Urothelium cell line (cell line): Measurements from ENCODE around the gene RPS6KL1.
A peak's percentile ranks its signal among the peaks of the same experiment; 100 is the strongest.

Source experiments
- DNase-seq: peaks from one replicate; pipeline ENCODE4 v3.0.0; 2011; ENCODE audit warnings: low spot score, mixed read lengths
- FAIRE-seq: peaks from 2 replicates; lab custom pipeline; 2011; peaks lifted over from hg19 to GRCh38; lab: Jason Lieb, UNC

Gene RPS6KL1

DNA sequence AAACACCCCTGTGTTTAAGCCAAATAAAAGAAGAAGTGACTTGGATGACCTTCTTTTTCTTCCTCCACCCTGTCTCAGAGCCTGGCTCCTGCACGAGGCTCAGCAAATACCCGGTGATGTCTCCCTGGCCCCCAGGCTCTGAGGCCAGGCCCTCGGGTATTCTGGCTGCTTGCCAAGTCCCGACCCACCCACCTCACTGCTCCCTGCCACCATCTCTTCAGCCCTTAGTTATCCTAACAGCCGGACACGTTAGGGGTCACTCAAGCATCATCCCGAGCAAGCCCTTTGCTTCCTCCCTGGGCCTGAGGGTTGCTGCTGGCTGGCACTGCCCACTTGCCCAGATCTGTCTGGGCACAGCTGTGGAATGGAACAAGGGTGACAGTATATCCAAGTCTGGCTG, 7.2 kb downstream of the RPS6KL1 start:
- no peak for DNase-seq
- no peak for FAIRE-seq

DNA sequence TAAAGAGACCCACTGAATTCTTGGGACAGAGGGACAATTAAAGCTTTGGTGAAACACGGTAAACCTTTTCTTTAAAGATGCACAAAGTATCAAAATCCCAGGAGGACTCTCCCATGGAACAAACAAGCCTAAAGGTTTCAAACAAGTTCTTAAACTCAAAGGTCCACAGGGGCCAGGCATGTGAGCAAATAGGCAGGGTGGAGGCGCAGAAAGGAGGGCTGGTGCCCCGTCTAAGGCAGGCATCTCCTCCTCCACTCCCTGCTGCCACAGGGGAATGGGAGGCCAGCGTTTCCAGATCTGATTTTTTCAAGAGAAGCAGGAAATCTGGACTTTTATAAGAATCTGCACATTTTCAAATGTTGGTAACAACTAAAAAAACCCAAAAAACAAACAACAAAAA, 7.6 kb downstream of the RPS6KL1 start:
- FAIRE-seq (no peak), DNase-seq (no peak)

DNA sequence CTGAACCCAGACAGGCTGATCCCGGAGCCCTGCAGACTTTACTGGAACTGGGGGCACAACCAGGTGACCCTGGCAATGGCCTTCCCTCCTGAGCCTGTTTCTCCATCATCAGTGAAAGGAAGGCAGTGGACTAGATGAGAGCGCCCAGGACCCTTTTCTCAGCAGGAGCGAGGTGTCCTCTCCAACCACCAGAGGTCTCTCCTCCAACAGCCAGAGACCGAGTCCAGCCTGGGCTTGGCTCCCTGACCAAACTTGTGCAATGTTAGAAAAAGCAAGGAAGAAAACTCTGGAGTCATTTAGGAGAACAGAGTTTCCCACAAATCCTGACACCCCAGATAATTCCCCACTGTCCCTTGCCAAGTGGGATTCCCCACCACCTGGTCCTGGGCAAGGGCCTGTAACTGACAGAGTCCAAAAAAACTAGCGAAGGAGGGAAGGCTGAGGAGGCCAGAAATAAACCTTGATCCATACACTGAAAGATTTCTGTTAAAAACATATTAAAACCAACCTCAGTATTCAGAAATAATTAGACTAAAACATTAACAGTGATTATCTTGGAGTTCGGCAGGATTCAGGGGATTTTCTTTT, 9.0 kb downstream of the RPS6KL1 start:
- FAIRE-seq (no peak), DNase-seq (peak; percentile 80)

DNA sequence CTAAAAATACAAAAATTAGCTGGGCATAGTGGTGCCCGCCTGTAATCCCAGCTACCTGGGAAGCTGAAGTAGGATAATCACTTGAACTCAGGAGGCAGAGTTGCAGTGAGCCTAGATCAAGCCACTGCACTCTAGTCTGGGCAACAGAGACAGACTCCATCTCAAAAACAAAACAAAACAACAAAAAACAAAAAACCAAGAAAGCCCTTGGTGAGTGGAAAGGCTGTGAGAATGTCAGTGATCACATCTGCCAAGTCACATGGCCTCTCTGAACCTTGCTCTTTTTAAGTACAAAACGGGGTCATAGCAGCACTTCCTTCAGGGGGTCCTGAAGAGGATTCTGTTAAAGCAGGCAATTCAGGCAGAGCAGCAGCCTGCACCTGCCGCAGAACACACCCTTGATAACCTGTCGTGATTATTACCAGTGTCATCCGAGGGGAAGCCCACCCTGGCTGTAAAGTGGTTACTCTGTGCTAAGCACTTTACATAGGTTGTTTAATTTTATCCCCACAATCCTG, 9.6 kb downstream of the RPS6KL1 start:
- no peak for DNase-seq

DNA sequence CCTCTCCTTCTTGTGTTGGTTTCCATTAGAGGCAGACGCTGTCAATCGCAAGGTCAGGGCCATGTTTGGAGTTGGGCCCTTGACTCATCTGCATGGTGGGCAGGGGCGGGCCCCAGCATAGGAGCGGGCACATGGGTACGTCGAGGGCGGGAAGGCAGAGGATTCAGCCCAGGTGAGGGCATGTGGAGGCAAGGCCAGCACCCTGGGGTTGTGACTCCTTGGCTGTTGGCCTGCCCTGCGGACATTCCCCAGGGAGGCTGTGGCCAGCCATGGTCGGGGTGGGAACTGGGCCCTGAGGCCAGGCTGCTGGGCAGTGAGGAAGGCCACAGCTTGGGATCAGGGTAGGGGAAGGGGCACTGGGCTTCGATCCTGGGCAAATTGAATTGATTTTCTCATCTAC, 10.3 kb downstream of the RPS6KL1 start:
- DNase-seq = no peak
- peak; percentile 56 for FAIRE-seq

More for the DNA sequence above, 9.6 kb downstream of the RPS6KL1 start:
- peak; percentile 80 for FAIRE-seq

DNA sequence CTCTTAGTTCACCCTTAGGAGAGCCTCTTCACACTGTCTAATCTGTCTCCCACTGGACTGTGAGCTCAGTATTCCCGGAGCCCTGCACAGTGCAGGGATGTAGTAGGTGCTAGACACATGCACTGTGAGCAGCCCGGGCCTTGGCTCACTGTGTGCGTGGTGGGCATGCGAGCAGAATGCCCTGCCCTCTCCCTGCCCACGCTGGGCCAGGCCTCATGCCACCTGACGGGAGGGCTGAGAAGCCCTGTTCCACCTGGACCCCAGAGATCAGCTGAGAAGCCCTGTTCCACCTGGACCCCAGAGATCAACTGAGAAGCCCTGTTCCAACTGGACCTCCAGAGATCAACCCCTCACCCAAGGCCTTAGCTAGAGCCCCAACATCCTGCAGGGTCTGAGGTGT, 10.9 kb downstream of the RPS6KL1 start:
- DNase-seq = no peak
- FAIRE-seq = no peak

DNA sequence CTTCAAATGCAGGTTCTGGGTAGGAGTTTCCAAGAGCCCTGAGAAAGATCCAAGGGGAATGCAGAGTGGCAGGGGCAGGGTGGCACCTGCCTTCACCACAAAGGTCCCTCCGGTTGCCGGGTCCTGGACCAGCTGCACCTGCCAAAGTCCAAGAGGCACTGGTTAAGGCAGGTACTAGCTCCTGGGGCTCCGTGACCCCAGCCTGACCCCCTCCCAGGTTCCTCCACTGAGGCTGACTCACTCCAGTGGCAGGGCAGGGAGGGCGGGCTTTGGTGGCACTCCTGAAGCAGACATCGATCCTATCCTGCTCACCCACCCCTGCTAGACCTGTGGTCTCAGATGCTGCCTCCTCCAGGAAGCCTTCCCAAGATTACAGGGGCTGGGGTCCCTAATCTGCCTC, 11.4 kb downstream of the RPS6KL1 start:
- FAIRE-seq = no peak
- peak; percentile 50 for DNase-seq

DNA sequence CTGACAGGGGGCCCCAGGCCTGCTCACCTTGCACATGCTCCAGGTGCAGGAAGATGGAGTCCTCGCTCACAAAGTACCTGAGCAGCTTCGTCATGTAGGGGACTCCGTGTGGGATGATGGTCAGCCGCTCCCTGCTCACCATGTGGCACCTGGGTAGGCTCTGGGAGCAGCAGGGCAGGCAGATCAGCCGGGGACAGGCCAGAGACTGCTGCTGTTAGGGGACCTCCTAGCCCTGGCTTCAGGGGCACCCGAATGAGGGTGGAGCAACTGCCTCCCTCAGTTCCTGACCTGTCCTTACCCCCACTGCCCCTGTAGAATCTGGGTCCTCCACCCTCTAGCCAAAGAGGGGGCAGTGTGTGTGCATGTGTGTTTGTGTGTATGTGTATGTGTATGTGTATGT, 11.8 kb downstream of the RPS6KL1 start:
- FAIRE-seq (peak; percentile 40), DNase-seq (no peak)

DNA sequence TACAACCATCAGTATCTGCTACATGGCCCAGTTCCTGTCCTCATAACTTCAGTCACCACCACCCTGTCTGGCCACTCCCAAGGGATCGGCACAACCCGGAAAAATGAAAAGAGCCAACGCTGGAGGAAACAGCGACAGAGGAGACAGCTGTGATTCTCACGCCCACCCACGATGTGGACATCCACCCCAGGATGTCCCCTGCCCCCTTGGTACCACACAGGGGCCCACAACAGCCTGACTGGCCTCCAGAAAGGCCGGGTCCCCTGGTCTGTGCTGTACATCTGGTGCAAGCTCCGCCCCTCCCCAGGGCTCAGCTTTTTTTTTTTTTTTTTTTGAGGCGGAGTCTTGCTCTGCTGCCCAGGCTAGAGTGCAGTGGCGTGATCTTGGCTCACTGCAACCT, 12.5 kb downstream of the RPS6KL1 start:
- FAIRE-seq (no peak), DNase-seq (no peak)

DNA sequence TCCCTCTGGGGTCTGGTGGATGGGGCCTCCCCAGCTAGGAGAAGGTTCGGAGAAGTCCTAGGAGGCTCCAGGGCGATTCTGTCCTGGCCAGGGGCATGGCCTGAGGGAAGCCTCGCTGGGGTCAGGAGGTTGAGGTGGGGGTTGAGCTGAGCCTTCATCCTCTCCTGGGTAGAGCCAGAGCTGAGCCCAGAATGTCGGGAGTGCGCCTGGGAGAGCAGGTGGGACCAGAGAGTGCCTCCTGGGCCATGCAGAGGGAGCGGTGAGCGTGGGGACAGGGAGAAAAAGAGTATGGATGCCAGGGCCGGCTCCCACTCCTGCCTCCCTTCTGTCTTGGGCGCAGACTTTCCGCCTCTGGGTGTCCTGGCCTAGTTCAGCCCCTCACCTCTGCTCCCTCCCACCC, 13.1 kb downstream of the RPS6KL1 start:
- FAIRE-seq (no peak), DNase-seq (no peak)

DNA sequence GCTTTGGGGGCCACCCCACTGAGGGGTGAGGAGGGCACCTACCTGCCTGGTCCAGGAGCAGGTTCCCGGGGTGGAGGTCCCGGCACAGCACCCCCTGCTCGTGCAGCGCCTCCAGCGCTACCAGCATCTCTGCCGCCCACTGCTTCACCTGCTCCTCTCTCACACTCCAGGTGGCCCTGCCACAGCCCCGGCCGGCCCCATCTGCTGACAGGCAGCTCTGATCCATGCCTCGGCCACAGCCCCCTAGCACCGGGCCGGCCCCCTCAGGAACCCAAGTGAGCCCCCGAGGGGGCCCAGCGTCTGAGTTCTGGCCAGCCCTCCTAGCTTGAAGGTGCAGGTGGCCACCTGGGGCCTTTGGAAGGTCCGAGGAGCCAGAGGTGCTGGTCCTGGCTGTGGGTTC, 13.6 kb downstream of the RPS6KL1 start:
- no peak for DNase-seq
- FAIRE-seq = no peak

DNA sequence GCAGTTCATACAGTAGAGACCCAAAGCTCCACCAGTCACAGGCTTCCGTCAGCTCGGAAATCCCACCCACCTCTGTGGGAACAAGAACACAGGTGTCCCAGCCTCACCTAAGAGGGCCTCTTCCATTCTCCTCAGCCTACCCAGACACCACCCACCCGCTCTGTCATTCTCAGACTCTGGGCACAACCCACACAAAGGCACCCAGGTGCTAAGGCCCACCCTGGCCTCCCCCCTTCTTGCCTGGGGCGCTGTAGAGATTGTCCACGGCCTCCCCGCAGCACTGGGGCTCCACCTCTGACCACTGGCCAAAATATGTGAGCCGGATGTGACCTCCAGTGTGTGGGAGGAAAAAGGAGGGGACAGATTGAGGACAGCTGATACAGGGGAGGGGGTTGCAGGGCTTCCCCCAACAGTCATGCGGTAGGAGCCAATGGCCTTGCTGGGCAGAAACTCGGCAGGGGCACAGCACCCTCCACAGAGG, 14.2 kb downstream of the RPS6KL1 start:
- DNase-seq (no peak), FAIRE-seq (no peak)

DNA sequence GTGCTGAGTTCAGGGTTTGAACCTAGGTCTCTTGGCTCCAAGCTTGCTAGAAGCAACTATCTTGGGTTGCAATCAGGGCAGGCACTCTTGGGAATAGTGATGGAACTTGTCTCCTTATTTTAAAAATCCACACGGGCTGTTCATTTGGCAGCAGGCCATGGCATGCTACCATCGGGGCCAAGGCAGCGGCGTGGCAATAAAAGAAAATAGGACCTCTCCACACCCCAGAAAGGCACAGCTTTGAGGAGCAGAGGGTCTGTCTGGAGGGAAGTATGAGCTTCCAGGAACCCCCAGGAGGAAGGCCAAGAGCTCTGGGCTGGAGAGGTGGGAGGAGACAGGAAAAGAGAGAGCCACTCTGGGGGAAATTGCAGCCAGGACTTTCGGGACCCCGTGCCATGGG, 15.3 kb downstream of the RPS6KL1 start:
- no peak for DNase-seq
- FAIRE-seq = no peak

DNA sequence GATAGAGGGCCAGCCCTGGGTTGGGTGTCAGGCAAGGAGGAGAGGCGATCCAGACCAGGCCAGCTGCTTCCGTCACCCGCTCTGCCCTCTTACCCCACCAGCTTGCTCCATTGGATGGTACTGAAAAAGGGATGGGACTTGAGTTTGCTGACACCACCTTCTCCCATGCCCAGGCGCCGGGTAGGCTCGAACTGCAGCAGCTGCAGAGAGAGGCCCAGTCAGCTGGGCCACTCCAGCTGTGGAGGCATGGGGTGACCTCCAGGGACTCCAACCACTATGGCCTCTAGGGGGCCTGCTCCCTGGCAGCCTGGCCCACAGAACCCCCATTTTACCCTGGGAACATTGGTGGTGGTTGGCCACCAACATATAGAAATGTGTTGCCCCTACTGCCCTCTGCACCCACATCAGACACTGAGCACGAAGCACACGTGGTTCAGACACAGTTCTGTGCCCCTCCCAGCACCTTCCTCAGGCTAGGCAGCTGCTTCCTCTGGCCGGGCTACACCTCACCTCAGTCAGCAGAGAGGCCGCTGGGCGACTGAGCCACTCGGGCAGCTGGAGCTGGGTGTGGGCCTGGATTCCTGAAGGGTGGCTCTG, 16.0 kb downstream of the RPS6KL1 start:
- FAIRE-seq = peak; percentile 72

DNA sequence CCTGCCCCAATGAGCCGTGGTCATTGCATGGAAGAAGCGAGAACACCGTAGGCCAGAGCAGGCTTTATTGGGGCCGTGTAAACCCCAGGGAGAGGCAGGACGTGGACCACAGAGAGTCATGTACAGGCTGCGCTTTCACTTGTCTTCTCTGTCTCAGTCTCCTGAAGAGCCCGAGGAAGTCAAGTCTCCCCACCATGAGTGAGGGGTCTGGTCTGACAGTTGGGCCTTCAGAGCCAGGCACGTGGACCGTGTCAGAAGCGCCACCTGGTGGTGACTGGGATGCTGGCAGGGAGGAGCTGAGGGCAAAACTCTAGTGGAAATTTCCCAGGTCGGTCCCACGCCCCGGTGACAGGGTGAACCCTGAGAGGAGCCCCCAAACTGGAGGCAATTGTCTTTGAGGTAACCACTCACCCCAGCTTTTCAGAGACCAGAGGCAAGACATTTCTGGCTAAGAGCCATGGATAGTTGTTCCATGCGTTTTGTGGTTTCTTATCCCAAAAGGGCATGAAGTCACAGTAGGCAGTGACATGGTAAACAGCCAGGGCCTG, 17.4 kb downstream of the RPS6KL1 start:
- DNase-seq = peak; percentile 81
- FAIRE-seq = no peak

More for the DNA sequence above, 16.0 kb downstream of the RPS6KL1 start:
- DNase-seq = no peak

DNA sequence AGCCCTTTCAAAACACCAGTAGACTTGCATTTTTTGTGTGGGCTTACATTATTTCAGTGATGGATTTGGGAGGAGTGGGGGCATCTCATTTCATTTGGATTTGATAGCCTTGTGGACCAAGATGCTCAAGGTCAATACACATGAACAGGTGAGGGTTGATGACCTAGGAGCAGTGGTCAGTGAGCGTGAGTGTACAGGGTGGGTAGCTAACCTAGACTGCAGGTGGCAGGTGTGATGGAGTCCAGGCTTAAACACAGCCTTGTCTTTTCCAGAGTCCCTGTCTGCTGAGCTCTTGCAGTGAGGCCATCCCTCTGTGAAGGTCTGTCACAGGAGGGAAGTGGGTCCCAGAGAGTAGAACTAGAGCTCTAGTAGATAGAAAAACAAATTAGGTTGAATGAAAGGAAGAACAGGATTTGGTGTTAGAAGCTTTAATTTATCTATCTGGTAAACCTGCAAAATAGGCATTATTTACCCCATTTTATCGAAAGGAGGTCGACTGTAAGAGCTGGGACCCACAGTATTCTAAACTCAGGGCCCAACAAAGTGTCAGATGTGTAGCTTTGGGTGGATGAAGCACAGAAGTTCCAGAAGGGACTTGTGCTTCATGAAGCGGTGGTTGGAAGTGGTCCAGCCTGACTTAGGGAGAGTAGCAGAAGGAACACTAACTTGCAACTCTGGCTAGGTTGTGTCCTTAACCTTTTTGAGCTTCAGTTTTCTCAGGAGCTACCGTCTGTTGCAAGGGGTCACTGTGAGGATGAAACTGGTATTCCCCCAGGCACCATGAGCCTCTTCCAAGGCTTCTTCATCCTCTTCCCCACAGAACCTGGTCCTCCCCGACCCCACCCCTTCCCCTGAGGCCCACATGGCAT, 18.2 kb downstream of the RPS6KL1 start:
- no peak for DNase-seq
- FAIRE-seq = no peak

DNA sequence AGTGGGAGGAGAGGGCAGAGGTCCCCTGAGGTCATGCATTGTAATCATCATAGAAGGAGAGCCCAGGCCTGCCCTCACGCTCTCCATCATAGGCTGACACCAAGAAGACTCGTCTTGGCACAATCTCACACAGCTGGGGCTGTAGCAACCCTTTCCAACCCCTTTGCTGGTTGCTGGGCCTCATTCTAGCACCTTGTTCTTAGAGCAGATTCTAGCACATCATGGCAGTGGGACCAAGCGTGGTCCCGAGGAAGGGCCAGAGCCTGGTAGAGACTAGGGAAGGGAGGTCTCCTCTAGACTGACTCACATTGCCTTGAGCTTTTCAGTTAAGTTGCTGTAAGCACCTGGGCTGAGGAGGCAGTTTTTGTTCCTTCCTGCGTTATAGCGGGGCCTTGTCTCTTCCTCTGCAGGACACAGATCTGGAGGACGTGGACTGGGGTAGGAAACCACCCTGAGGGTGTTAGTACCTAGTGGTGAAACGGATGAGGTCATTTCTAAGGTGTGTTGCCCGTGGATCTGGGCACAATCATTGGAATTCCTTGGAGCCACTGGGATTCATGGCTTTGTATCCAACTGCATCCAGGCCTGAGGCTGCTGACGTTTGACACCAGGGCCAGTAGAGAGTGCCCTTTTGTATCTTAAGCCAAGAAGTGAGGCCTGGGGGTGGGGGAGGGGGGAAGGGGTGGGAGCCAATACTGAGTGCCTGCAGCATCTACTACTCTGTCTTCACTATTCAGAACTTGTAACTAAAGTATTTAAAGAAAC, 19.9 kb downstream of the RPS6KL1 start:
- DNase-seq (no peak), FAIRE-seq (no peak)

DNA sequence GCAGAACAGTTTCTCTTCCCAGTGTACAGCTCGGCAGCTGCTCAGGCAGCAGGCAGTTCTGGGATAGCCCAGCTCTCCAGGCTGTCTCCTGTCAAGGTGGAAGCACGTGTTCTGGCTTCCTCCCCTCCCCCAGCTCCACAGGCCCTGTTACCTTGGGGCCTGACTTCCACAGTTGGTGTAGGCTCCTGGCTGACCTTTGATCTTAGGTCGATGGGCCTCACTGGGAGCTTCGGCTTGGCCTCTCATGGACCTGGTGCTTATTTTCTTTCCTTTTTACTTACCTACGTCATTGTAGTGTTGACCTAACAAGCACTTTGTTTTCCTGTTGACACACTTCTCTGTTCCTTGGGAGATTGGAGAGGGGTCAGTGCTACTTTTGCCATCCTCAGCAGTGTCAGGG, 24.4 kb downstream of the RPS6KL1 start:
- no peak for DNase-seq
- no peak for FAIRE-seq

DNA sequence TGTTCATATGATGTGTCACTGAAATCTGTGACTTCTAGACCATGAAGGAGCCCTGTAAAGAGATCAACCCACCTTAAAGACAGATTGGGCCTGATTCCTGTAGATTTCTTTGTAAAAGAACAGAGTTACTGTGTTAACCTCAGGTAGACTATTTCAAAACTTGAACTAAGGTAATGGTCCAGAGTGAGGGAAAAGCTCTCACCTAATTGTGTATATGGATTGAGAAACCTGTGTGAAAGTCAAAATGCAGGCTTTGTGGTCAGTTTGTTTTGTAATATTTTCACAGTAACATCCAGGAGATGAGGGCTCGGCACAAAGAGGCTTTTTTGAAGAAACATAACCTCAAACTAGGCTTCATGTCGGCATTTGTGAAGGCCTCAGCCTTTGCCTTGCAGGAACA, 25.0 kb downstream of the RPS6KL1 start:
- DNase-seq (no peak), FAIRE-seq (no peak)

DNA sequence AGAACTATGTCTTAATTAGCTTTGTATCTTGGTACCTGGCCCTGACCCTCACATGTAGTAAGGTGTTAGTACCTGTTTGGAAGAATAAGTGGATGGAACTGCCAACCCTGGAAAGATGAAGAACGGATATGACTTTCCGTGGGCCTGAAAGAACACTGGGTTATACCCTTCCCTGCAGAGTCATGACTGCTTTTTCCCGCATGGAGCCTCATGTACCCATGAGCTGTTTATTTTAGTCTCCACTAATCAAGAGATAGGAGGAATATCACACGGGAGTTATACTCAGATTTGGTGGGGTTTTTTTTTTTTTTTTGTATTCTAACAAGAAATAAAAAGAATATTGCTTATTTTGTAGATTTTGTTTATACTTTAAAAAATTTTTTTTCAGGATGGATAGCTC, 25.4 kb downstream of the RPS6KL1 start:
- FAIRE-seq (no peak), DNase-seq (no peak)

DNA sequence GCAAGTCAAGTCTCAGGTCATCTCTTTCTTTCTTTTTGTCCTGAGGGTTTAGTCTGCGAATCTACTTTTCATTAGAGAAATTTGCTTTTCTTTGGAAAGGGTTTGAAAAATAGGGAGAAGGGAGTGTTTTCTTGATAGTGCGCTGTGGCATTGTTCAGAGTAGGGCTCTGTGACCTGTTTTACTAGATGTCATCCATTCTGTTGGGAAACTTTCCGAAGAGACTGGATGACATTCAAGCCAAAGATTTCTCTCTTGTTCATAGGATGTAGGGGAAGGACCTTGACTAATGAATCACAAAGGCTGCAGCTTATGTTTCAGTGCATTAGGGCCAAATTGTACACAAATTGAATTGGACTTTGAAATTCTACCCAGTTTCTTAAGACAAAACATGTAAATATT, 26.7 kb downstream of the RPS6KL1 start:
- FAIRE-seq = no peak
- DNase-seq = no peak
